MM.1S (cell line): ENCODE data around the gene PYGB.

Experiments used
- EZH2 ChIP-seq: fragments of 300-600 bp; sonication (generic); optimal IDR thresholded peaks from 2 replicates; pipeline ENCODE3; 2017; ENCODE audit warnings: low read depth, mild to moderate bottlenecking, antibody characterized with exemption, low read length, mixed read lengths
- TF ChIP-seq, protein P1 (sequence below): fragments of 300-600 bp; sonication (generic); IDR thresholded peaks from 2 replicates; pipeline ENCODE4 v1.5.1; 2016; ENCODE audit warnings: antibody characterized with exemption, low read length, mixed read lengths

DNA sequence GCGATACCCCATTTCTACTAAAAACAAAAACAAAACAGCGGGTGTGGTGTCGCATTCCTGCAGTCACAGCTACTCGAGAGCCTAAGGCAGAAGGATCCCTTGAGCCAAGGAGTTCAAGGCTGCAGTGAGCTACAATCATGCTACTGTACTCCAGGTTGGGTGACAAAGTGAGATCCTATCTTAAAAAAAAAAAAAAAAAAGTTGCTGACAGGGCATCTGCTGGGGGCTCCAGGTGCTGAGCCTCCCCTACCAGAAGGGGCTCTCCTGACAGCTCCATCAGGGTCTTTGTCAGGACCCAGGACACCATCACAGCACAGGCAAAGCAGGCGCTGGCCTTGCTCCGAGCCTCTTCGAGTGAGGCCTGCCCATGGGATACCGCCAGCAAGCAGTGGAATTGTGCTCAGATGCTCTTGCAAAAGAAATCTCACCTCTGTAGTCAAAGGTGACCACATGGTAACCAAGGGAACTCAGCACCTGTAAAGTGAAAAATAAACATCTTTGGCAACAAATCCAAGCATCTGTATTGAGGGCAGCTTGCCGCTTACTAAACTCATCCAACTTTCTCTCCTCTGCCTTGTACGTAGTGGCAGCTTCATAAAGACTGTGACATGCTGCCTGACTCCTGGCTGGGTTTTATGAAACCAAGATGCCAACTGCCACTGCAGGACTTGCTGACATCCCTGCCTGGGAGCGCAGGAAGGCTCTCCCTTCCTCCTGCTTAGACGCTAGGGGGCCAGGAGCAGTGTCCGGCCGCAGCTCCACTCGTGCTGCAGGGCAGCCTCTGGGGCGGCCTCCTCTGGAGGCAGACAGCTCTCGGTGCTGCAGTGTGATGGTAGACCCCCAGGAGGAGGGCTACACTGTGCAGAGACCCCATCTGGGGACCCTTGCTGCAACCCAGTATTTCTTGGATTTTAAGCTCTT, 66.9 kb downstream of the PYGB start:
- TF ChIP-seq, protein P1, sequence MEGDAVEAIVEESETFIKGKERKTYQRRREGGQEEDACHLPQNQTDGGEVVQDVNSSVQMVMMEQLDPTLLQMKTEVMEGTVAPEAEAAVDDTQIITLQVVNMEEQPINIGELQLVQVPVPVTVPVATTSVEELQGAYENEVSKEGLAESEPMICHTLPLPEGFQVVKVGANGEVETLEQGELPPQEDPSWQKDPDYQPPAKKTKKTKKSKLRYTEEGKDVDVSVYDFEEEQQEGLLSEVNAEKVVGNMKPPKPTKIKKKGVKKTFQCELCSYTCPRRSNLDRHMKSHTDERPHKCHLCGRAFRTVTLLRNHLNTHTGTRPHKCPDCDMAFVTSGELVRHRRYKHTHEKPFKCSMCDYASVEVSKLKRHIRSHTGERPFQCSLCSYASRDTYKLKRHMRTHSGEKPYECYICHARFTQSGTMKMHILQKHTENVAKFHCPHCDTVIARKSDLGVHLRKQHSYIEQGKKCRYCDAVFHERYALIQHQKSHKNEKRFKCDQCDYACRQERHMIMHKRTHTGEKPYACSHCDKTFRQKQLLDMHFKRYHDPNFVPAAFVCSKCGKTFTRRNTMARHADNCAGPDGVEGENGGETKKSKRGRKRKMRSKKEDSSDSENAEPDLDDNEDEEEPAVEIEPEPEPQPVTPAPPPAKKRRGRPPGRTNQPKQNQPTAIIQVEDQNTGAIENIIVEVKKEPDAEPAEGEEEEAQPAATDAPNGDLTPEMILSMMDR, result no peak
- TF ChIP-seq EZH2, result no peak
